NCI-H69 (cell line): Measurements from ENCODE around the gene SMAD9.

Experiments
- DNase-seq: peaks from one replicate; lab custom pipeline; 2025; lab: John Stamatoyannopoulos, UW

Gene SMAD9

GRCh38 chr13:36910545-36910944, 9.5 kb downstream of the SMAD9 start:
- DNase-seq = peak; percentile 65

- peak; percentile 75 for DNase-seq
Measured at GRCh38 chr13:36907821-36908220, 12.2 kb downstream of the SMAD9 start.

- DNase-seq = no peak
Measured at GRCh38 chr13:36907266-36907665, 12.8 kb downstream of the SMAD9 start.

- no peak for DNase-seq
Measured at GRCh38 chr13:36905944-36906343, 14.1 kb downstream of the SMAD9 start.

GRCh38 chr13:36903925-36904595, 16.0 kb downstream of the SMAD9 start:
- peak; percentile 98 for DNase-seq

GRCh38 chr13:36897054-36897616, 22.9 kb downstream of the SMAD9 start:
- DNase-seq = no peak

- no peak for DNase-seq
Measured at GRCh38 chr13:36891752-36892151, 28.3 kb downstream of the SMAD9 start.

GRCh38 chr13:36888645-36889044, 31.4 kb downstream of the SMAD9 start:
- DNase-seq = peak; percentile 59

- peak; percentile 63 for DNase-seq
Measured at GRCh38 chr13:36887758-36888521, 32.1 kb downstream of the SMAD9 start.

- peak; percentile 78 for DNase-seq
Measured at GRCh38 chr13:36885901-36886300, 34.1 kb downstream of the SMAD9 start.

GRCh38 chr13:36884235-36884634, 35.8 kb downstream of the SMAD9 start:
- no peak for DNase-seq

GRCh38 chr13:36883824-36884223, 36.2 kb downstream of the SMAD9 start:
- peak; percentile 10 for DNase-seq

GRCh38 chr13:36883392-36883791, 36.6 kb downstream of the SMAD9 start:
- peak; percentile 51 for DNase-seq

- peak; percentile 68 for DNase-seq
Measured at GRCh38 chr13:36882829-36883390, 37.1 kb downstream of the SMAD9 start.

- DNase-seq = no peak
Measured at GRCh38 chr13:36880961-36881360, 39.1 kb downstream of the SMAD9 start.

GRCh38 chr13:36879218-36879938, 40.7 kb downstream of the SMAD9 start:
- DNase-seq = no peak

- peak; percentile 21 for DNase-seq
Measured at GRCh38 chr13:36875961-36876360, 44.1 kb downstream of the SMAD9 start.

- peak; percentile 68 for DNase-seq
Measured at GRCh38 chr13:36875431-36875830, 44.6 kb downstream of the SMAD9 start.

- DNase-seq = peak; percentile 33
Measured at GRCh38 chr13:36872621-36873020, 47.4 kb downstream of the SMAD9 start.

- DNase-seq = peak; percentile 35
Measured at GRCh38 chr13:36870050-36870692, 49.9 kb downstream of the SMAD9 start.

- no peak for DNase-seq
Measured at GRCh38 chr13:36866232-36866631, 53.8 kb downstream of the SMAD9 start.

- DNase-seq = no peak
Measured at GRCh38 chr13:36865265-36865664, 54.8 kb downstream of the SMAD9 start.
